ENCODE measurements around the gene FGD3. TPM values are rescaled to one million over a fixed set of nuclear protein-coding genes. Genes with fewer than 3 reads are reported as not detected.

The FGD3 gene
- total RNA-seq, 1 experiment from 2014 or later, result 0.09 TPM

DNA sequence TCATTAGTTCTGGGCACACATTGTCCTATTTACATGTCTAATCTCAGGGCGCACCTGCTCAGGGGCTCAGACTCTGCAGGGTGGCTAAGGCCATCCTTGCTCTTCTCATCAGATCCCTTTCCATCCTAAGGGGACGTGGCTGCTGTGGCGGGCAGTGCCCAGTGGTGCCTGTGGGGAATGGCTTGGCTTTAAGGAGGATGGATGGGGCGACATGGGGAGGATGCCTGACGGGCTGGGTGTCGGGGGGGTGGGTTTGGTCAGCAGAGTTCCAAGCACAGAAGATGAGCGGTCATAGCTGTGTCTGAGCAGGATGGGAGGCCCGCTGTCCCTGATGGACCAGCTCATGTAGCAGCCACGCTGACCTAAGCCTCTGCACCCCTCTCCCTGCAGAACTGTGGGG is 70.3 kb downstream of the FGD3 start:
- no TSS peak for BruUV-seq (replicated peaks)
- Histone ChIP-seq H3K36me3 (ENCODE audit: insufficient read depth, low read length, poor library complexity, severe bottlenecking) (no peaks in the 10 kb centered on the region), H3K27me3 (replicated peaks; ENCODE audit: insufficient read depth, low read depth, low read length, poor library complexity) (no peaks in the 10 kb centered on the region), H3K9me3 (ENCODE audit: low read depth, low read length, poor library complexity, severe bottlenecking) (no peaks in the 10 kb centered on the region), H3K4me1 (ENCODE audit: insufficient read depth, low read length, poor library complexity, severe bottlenecking) (no peaks in the 10 kb centered on the region), H3K27ac (ENCODE audit: low read depth, low read length, poor library complexity, severe bottlenecking) (no peak overlapping the region), H3K4me3 (ENCODE audit: low read depth, low read length, poor library complexity, severe bottlenecking) (no peak overlapping the region)
- no peak for DNase-seq (ENCODE audit: low spot score)
- CTCF ChIA-PET, result no interaction called here
- intact Hi-C loops (cut with micrococcal nuclease; ENCODE audit: unreplicated experiment), result no loop called here
- POLR2A ChIA-PET (ENCODE audit: low non-redundant PET), result no interaction called here
- TF ChIP-seq, protein P1, sequence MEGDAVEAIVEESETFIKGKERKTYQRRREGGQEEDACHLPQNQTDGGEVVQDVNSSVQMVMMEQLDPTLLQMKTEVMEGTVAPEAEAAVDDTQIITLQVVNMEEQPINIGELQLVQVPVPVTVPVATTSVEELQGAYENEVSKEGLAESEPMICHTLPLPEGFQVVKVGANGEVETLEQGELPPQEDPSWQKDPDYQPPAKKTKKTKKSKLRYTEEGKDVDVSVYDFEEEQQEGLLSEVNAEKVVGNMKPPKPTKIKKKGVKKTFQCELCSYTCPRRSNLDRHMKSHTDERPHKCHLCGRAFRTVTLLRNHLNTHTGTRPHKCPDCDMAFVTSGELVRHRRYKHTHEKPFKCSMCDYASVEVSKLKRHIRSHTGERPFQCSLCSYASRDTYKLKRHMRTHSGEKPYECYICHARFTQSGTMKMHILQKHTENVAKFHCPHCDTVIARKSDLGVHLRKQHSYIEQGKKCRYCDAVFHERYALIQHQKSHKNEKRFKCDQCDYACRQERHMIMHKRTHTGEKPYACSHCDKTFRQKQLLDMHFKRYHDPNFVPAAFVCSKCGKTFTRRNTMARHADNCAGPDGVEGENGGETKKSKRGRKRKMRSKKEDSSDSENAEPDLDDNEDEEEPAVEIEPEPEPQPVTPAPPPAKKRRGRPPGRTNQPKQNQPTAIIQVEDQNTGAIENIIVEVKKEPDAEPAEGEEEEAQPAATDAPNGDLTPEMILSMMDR (conservative IDR thresholded peaks at IDR 0.05; ENCODE audit: low read depth, low read length), result no peak
- no peak for TF ChIP-seq EZH2 (IDR thresholded peaks at IDR 0.05; ENCODE audit: borderline replicate concordance, low read depth, low read length, poor library complexity, severe bottlenecking)

- BruUV-seq (replicated peaks), result no TSS peak
- Histone ChIP-seq H3K4me3 (ENCODE audit: low read depth, low read length, poor library complexity, severe bottlenecking) (no peak overlapping the region), H3K4me1 (ENCODE audit: insufficient read depth, low read length, poor library complexity, severe bottlenecking) (no peaks in the 10 kb centered on the region), H3K36me3 (ENCODE audit: insufficient read depth, low read length, poor library complexity, severe bottlenecking) (no peaks in the 10 kb centered on the region), H3K9me3 (ENCODE audit: low read depth, low read length, poor library complexity, severe bottlenecking) (no peaks in the 10 kb centered on the region), H3K27me3 (replicated peaks; ENCODE audit: insufficient read depth, low read depth, low read length, poor library complexity) (no peaks in the 10 kb centered on the region), H3K27ac (ENCODE audit: low read depth, low read length, poor library complexity, severe bottlenecking) (no peak overlapping the region)
- DNase-seq (ENCODE audit: low spot score), result no peak
- no peak for TF ChIP-seq EZH2 (IDR thresholded peaks at IDR 0.05; ENCODE audit: borderline replicate concordance, low read depth, low read length, poor library complexity, severe bottlenecking)
- TF ChIP-seq, protein P1 (conservative IDR thresholded peaks at IDR 0.05; ENCODE audit: low read depth, low read length), result no peak
- ChIA-PET POLR2A (ENCODE audit: low non-redundant PET) (no interaction called here), CTCF (no interaction called here)
- intact Hi-C loops (cut with micrococcal nuclease; ENCODE audit: unreplicated experiment), result no loop called here
Observed at GRCh38 chr9:93020151-93020550, 72.8 kb downstream of the FGD3 start.

- POLR2A ChIA-PET (ENCODE audit: low non-redundant PET), result no interaction called here
- CTCF ChIA-PET, result no interaction called here
- H3K27ac ChIP-seq (ENCODE audit: low read depth, low read length, poor library complexity, severe bottlenecking), result no peak overlapping the region
- no peak for DNase-seq (ENCODE audit: low spot score)
- no TSS peak for BruUV-seq (replicated peaks)
- H3K9me3 ChIP-seq (ENCODE audit: low read depth, low read length, poor library complexity, severe bottlenecking), result no peaks in the 10 kb centered on the region
- no peaks in the 10 kb centered on the region for H3K27me3 ChIP-seq (replicated peaks; ENCODE audit: insufficient read depth, low read depth, low read length, poor library complexity)
- no peaks in the 10 kb centered on the region for H3K4me1 ChIP-seq (ENCODE audit: insufficient read depth, low read length, poor library complexity, severe bottlenecking)
- intact Hi-C loops (cut with micrococcal nuclease; ENCODE audit: unreplicated experiment), result no loop called here
- H3K36me3 ChIP-seq (ENCODE audit: insufficient read depth, low read length, poor library complexity, severe bottlenecking), result no peaks in the 10 kb centered on the region
- no peak for TF ChIP-seq EZH2 (IDR thresholded peaks at IDR 0.05; ENCODE audit: borderline replicate concordance, low read depth, low read length, poor library complexity, severe bottlenecking)
- TF ChIP-seq, protein P1 (conservative IDR thresholded peaks at IDR 0.05; ENCODE audit: low read depth, low read length), result no peak
- H3K4me3 ChIP-seq (ENCODE audit: low read depth, low read length, poor library complexity, severe bottlenecking), result no peak overlapping the region
Observed at GRCh38 chr9:93020771-93021670, 73.7 kb downstream of the FGD3 start.

All from A673 (cell line).